A549 treated with DMSO at 1 μM for 4 hours (cell line): ENCODE data around the gene KLHL15. TPM values are rescaled to one million over a fixed set of nuclear protein-coding genes. Genes with fewer than 3 reads are reported as not detected.

Source experiments
- total RNA-seq: library from RNA; stranded (reverse); fragments of 200-300 nt; extraction: Qiagen RNA extraction; gene quantifications from 5 replicates; pipeline ENCODE4 v1.2.3, GENCODE V29; 2022; ENCODE audit warnings: low read depth

The KLHL15 gene, protein sequence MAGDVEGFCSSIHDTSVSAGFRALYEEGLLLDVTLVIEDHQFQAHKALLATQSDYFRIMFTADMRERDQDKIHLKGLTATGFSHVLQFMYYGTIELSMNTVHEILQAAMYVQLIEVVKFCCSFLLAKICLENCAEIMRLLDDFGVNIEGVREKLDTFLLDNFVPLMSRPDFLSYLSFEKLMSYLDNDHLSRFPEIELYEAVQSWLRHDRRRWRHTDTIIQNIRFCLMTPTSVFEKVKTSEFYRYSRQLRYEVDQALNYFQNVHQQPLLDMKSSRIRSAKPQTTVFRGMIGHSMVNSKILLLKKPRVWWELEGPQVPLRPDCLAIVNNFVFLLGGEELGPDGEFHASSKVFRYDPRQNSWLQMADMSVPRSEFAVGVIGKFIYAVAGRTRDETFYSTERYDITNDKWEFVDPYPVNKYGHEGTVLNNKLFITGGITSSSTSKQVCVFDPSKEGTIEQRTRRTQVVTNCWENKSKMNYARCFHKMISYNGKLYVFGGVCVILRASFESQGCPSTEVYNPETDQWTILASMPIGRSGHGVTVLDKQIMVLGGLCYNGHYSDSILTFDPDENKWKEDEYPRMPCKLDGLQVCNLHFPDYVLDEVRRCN
- 4.9 to 6.3 TPM (median 5.7 TPM) in 5 replicates for total RNA-seq

GRCh38 chrX:24027086-24027485 is at the start of gene KLHL15:
Gene KLHL15, minus strand, starts transcription at chrX:24027186. Its CDS starts 20,493 bp downstream, at chrX:24006693.

GRCh38 chrX:24054182-24055042 is 27.4 kb upstream of the KLHL15 start, which contains the start of gene EIF2S3:
Gene EIF2S3, plus strand, starts transcription at chrX:24054956. Its CDS starts 13 bp downstream, at chrX:24054969.

Other genes with a start within 250 kb of the KLHL15 start
- gene SAT1, start 244.0 kb downstream of the KLHL15 start, total RNA-seq: 372 to 461 TPM (median 444 TPM) in 5 replicates
- gene APOO, start 119.2 kb downstream of the KLHL15 start, total RNA-seq: 33.3 to 39.8 TPM (median 34.3 TPM) in 5 replicates
- 0.07 to 0.12 TPM in 2 of 5 replicates, not detected in the others for gene CXorf58, start 119.2 kb downstream of the KLHL15 start, total RNA-seq
- 144 to 185 TPM (median 168 TPM) in 5 replicates for gene EIF2S3, start 27.8 kb upstream of the KLHL15 start, total RNA-seq
- 12.3 to 14.6 TPM (median 12.5 TPM) in 5 replicates for gene ZFX, start 122.5 kb upstream of the KLHL15 start, total RNA-seq